GM18517 (cell line): ENCODE results near the gene NR3C1.

Source experiments
- ATAC-seq: cut with Tn5 transposase; IDR thresholded peaks from one replicate; pipeline ENCODE4 v1.9.1; 2021; ENCODE audit warnings: mild to moderate bottlenecking, moderate library complexity; ENCODE audit not compliant: unreplicated experiment

NR3C1 gene

DNA sequence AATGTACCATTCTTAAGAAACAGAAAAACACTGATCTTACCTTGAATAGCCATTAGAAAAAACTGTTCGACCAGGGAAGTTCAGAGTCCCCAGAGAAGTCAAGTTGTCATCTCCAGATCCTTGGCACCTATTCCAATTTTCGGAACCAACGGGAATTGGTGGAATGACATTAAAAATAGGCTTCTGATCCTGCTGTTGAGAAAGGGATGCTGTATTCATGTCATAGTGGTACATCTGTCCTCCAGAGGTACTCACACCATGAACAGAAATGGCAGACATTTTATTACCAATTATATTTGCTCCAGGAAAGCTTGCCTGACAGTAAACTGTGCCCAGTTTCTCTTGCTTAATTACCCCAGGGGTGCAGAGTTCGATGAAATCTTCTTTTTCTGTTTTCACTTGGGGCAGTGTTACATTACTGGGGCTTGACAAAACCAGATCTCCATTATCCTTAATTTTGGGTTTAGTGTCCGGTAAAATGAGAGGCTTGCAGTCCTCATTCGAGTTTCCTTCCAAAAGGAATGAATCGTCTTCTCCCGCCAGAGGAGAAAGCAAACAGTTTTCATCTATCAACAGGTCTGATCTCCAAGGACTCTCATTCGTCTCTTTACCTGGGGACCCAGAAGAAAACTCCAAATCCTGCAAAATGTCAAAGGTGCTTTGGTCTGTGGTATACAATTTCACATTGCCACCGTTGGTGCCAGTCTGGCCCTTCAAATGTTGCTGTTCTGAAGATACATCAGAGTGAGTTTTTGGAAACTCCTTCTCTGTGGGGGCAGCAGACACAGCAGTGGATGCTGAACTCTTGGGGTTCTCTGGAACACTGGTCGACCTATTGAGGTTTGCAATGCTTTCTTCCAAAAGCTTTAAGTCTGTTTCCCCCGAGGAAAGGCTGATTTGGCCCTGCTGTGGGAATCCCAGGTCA is 3.6 kb downstream of the NR3C1 start:
- no peak for ATAC-seq

- ATAC-seq: no peak
Measured at GRCh38 chr5:143398451-143399237, 4.8 kb downstream of the NR3C1 start.

- ATAC-seq: no peak
Measured at GRCh38 chr5:143398053-143398355, 5.5 kb downstream of the NR3C1 start.

- no peak for ATAC-seq
Measured at GRCh38 chr5:143397302-143398052, 6.0 kb downstream of the NR3C1 start.

GRCh38 chr5:143396353-143396940 is 7.0 kb downstream of the NR3C1 start:
- ATAC-seq: no peak

GRCh38 chr5:143395638-143396352 is 7.7 kb downstream of the NR3C1 start:
- peak; percentile 49 for ATAC-seq

DNA sequence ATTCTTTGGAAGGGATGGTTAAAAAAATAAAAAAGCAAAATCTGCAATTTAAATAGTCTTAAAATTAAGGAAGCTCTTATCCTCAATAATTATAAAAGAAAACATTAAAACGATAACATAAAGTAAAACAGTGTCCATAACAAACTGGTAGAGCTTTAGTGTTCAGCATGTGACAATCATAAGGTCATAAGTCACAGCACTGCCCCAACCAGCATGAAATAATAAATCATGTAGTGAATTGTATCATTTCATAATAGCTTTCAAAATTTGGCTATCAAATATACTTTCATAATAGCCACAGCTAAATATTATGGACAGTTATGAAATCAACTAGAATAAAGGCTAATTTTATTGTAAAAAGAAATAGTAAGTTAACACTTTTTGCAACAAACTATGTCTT is 10.0 kb downstream of the NR3C1 start:
- no peak for ATAC-seq

- no peak for ATAC-seq
Measured at GRCh38 chr5:143390941-143391340, 12.5 kb downstream of the NR3C1 start.

- no peak for ATAC-seq
Measured at GRCh38 chr5:143390258-143390657, 13.2 kb downstream of the NR3C1 start.

- ATAC-seq: no peak
Measured at GRCh38 chr5:143386725-143387124, 16.8 kb downstream of the NR3C1 start.

DNA sequence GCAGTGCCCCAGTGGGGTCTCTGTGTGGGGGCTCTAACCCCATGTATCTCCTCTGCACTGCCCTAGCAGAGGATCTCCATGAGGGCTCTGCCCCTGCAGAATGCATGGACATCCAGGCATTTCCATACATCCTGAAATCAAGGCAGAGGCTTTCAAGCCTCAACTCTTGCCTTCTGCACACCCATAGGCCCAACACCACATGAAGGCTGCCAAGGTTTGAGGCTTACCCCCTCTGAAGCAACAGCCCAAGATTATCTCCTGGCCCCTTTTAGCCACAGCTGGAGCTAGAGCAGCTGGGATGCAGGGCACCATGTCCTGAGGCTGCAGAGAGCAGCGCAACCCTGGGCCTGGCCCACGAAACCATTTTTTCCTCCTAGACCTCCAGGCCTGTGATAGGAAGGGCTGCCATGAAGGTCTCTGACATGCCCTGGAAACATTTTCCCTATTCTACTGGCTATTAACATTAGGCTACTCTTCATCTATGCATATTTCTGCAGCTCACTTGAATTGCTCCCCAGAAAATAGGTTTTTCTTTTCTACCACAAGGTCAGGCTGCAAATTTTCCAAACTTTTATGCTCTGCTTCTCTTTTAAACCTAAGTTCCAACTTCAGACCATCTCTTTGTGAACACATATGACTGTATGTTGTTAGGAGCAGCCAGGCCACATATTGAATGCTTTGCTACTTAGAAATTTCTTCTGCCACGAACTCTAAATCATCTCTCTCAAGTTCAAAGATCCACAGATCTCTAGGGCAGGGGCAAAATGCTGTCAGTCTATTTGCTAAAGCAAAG is 18.4 kb downstream of the NR3C1 start:
- no peak for ATAC-seq

- ATAC-seq: no peak
Measured at GRCh38 chr5:143383988-143384387, 19.5 kb downstream of the NR3C1 start.

DNA sequence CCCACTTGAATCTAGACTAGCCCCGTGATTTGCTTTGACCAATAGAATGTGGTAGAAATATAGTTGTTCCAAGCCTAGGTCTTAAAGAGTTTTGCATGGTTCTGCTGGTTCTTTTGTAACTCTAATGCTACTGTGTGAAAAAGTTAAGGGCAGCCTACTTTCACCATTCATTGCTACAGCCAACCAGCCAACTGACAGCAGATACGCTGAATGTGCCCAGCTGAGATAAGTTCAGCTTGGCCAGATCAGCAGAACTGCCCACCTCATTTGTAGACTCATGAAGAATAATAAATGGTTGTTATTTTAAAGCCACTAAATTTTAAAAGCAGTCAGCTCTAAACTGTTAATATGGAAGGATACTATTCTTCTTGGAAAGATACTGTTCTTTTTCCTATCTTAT is 23.9 kb downstream of the NR3C1 start:
- ATAC-seq: no peak

- no peak for ATAC-seq
Measured at GRCh38 chr5:143376911-143377813, 26.3 kb downstream of the NR3C1 start.

- no peak for ATAC-seq
Measured at GRCh38 chr5:143376195-143376779, 27.2 kb downstream of the NR3C1 start.

GRCh38 chr5:143374496-143375217 is 28.8 kb downstream of the NR3C1 start:
- no peak for ATAC-seq

DNA sequence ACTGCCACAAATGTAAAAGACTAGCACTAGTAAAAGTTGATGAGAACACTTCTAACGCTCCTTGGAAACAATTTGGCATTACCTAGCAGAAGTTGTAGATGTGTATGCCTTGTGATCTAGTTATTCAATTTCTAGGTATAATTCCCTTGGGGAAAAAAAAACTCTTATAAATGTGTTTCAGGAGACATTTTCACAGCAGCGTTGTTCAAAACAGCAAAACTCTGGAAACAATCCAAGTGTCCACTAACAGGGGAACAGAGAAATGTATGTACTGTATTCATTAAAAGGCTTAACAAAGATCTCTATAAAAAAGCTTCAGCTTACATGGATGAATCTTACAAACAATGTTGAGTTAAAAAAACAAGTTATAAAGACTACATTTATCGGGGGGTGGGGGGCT is 30.4 kb downstream of the NR3C1 start:
- no peak for ATAC-seq
